Measurements from ENCODE around the gene GPX4.

The GPX4 gene

GRCh38 chr19:1102407-1103131 lies 1.2 kb upstream of the GPX4 start:
- peak; percentile 84 for DNase-seq (ENCODE audit: low spot score)

GRCh38 chr19:1103132-1103707 lies 574 bp upstream of the GPX4 start:
- no peak for DNase-seq (ENCODE audit: low spot score)

GRCh38 chr19:1104311-1105007 lies 665 bp downstream of the GPX4 start:
- peak; percentile 87 for DNase-seq (ENCODE audit: low spot score)

GRCh38 chr19:1105008-1105872 lies 1.4 kb downstream of the GPX4 start:
- DNase-seq (ENCODE audit: low spot score) = peak; percentile 68

- DNase-seq (ENCODE audit: low spot score) = no peak
These were observed 2.4 kb downstream of the GPX4 start for GRCh38 chr19:1105873-1106840.

GRCh38 chr19:1106841-1107660 lies 3.3 kb downstream of the GPX4 start:
- DNase-seq (ENCODE audit: low spot score) = no peak

GRCh38 chr19:1107661-1108261 lies 4.0 kb downstream of the GPX4 start:
- DNase-seq (ENCODE audit: low spot score) = no peak

- no peak for DNase-seq (ENCODE audit: low spot score)
These were observed 4.7 kb downstream of the GPX4 start for GRCh38 chr19:1108291-1109031.

- no peak for DNase-seq (ENCODE audit: low spot score)
These were observed 5.3 kb downstream of the GPX4 start for GRCh38 chr19:1109032-1109551.

- no peak for DNase-seq (ENCODE audit: low spot score)
These were observed 6.2 kb downstream of the GPX4 start for GRCh38 chr19:1109697-1110671.

- no peak for DNase-seq (ENCODE audit: low spot score)
These were observed 7.2 kb downstream of the GPX4 start for GRCh38 chr19:1110809-1111640.

- DNase-seq (ENCODE audit: low spot score) = no peak
These were observed 8.0 kb downstream of the GPX4 start for GRCh38 chr19:1111641-1112267.

GRCh38 chr19:1112268-1113029 lies 8.7 kb downstream of the GPX4 start:
- no peak for DNase-seq (ENCODE audit: low spot score)

GRCh38 chr19:1113030-1113985 lies 9.5 kb downstream of the GPX4 start:
- DNase-seq (ENCODE audit: low spot score) = peak; percentile 99
